ENCODE results near the gene PPP3CA. TPM values are rescaled to one million over a fixed set of nuclear protein-coding genes. Genes with fewer than 3 reads are reported as not detected.

Gene PPP3CA
- total RNA-seq, 1 donor from 2014 or later = 40.2 TPM

DNA sequence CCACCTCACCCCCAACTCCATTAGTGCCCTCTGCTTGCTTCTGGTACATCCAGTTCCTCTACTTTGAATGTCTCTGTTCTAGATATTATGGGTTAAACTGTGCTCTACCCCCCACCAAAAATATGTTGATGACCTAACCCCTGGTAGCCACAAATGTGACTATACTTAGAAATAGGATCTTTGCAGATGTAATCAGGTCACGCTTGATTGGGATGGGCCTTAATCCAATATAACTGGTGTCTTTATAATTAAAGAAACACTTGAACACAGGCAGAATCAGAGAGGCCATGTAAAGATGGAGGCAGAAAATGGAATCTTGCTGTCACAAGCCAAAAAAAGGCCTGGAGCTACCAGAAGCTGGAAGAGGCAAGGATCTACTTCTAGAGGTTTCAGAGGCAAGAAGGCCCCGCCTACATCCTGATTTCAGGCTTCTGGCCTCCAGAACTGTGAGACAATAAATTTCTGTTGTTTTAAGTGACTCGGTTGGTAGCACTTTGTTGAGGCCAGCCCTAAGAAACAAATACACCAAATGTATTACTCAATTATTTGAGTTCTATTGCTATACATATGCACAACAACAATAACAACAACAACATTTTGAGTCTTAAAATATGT is 220.0 kb downstream of the PPP3CA start:
- no peak overlapping the region for H3K9ac ChIP-seq (ENCODE audit: low read depth in 1 of 3, low read length in 3 of 3)
- peaks cover 0 to 18% (median 3%) of the 10 kb centered on the region in 3 donors for H3K4me1 ChIP-seq (ENCODE audit: control insufficient read depth in 3 of 3, insufficient read depth in 3 of 3, low read length in 3 of 3)
- no peak overlapping the region for H3K27ac ChIP-seq (ENCODE audit: low read depth, low read length)
- no peak overlapping the region for H3K4me3 ChIP-seq (ENCODE audit: low read length in 3 of 3)
- H3K27me3 ChIP-seq (ENCODE audit: control insufficient read depth in 3 of 3, insufficient read depth in 3 of 3, low read length in 3 of 3) = no peaks in the 10 kb centered on the region
- H3K36me3 ChIP-seq (ENCODE audit: control insufficient read depth in 3 of 3, insufficient read depth in 3 of 3, low read length in 3 of 3) = no peaks in the 10 kb centered on the region
- H3K9me3 ChIP-seq (ENCODE audit: control insufficient read depth in 3 of 3, low read length in 3 of 3) = no peaks in the 10 kb centered on the region

DNA sequence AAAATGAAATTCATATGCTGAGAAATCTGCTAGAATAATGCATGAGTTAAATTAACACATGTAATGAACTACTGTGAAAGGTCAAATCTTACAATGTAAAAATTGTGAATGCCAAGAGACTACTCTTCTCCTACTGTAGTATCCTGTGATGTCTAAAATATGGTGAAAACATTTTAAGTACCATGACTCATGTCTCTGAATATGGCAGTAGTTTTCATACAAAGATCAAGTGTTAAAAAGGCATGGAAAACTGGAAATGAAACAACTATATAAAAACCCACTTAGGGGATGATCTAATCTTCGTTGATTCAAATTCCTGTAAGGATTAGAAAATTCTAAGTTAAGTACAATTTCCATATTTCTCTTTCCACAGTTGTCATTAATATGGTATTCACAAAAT is 221.3 kb downstream of the PPP3CA start:
- no peak overlapping the region for H3K27ac ChIP-seq (ENCODE audit: low read depth, low read length)
- H3K9me3 ChIP-seq (ENCODE audit: control insufficient read depth in 3 of 3, low read length in 3 of 3) = no peaks in the 10 kb centered on the region
- H3K9ac ChIP-seq (ENCODE audit: low read depth in 1 of 3, low read length in 3 of 3) = no peak overlapping the region
- no peaks in the 10 kb centered on the region for H3K36me3 ChIP-seq (ENCODE audit: control insufficient read depth in 3 of 3, insufficient read depth in 3 of 3, low read length in 3 of 3)
- H3K27me3 ChIP-seq (ENCODE audit: control insufficient read depth in 3 of 3, insufficient read depth in 3 of 3, low read length in 3 of 3) = no peaks in the 10 kb centered on the region
- no peak overlapping the region for H3K4me3 ChIP-seq (ENCODE audit: low read length in 3 of 3)
- peaks cover 0 to 18% (median 3%) of the 10 kb centered on the region in 3 donors for H3K4me1 ChIP-seq (ENCODE audit: control insufficient read depth in 3 of 3, insufficient read depth in 3 of 3, low read length in 3 of 3)

DNA sequence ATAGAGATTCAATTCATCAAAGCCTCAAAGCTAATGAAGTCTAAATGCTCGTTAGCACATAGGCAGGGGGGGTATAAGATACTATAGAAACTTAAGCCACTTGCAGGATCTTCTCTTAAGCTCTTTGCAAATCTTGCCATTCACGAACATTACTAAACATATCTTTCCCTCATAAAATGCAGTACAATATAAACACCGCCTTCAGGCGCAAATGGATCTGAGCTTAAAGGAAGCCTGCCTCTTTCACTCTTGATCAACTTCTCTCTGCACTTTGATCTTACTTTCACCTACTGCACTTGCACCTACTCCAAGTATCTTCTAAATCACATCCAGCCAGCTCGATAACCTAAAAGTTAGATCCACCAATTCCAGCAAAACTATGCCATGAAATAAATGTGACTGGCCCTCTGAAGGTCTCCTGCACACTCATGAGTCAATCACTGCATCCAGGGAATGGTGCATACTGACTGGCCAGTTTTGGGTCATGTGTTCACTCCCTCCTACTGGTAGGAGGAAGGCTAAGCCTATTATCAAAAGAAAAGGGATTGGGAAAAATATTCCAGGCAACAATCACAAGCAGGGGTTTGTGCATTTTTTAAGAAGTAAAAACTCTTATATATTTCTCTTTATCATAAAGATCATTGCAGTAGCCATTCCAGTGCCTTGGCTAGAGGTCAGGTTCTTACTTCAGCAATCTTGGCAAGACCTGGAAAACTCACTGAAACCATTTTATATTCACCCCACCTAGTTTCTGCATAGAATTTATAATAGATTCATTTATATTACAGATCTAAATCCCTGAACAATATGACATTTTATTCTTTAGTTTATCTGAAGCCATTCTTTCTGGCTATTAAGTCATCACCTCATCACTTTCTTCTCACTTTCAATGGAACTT is 222.0 kb downstream of the PPP3CA start:
- H3K9ac ChIP-seq (ENCODE audit: low read depth in 1 of 3, low read length in 3 of 3) = no peak overlapping the region
- no peak overlapping the region for H3K27ac ChIP-seq (ENCODE audit: low read depth, low read length)

DNA sequence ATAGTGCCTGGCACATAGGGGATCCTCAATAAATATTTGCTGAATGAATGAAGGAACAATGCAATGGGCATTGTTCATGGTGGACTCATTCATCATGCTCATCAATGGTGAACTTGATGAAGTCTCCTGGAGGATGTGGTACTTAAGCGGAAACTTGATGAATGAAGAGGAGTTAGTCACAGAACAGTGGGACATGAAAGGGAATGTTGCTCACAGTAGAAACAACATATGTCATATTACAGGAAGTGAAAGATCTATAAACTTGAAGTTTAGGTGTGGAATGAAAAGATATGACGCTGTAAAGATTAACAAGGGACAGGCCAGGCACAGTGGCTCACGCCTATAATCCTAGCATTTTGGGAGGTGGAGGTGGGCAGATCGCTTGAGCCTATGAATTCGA is 224.1 kb downstream of the PPP3CA start:
- H3K9ac ChIP-seq (ENCODE audit: low read depth in 1 of 3, low read length in 3 of 3) = no peak overlapping the region
- no peak overlapping the region for H3K27ac ChIP-seq (ENCODE audit: low read depth, low read length)
- H3K9me3 ChIP-seq (ENCODE audit: control insufficient read depth in 3 of 3, low read length in 3 of 3) = no peaks in the 10 kb centered on the region
- H3K4me3 ChIP-seq (ENCODE audit: low read length in 3 of 3) = no peak overlapping the region
- H3K36me3 ChIP-seq (ENCODE audit: control insufficient read depth in 3 of 3, insufficient read depth in 3 of 3, low read length in 3 of 3) = no peaks in the 10 kb centered on the region
- peaks cover 0 to 14% (median 3%) of the 10 kb centered on the region in 3 donors for H3K4me1 ChIP-seq (ENCODE audit: control insufficient read depth in 3 of 3, insufficient read depth in 3 of 3, low read length in 3 of 3)
- H3K27me3 ChIP-seq (ENCODE audit: control insufficient read depth in 3 of 3, insufficient read depth in 3 of 3, low read length in 3 of 3) = no peaks in the 10 kb centered on the region

More for the DNA sequence above, 222.0 kb downstream of the PPP3CA start:
- Histone ChIP-seq H3K4me3 (ENCODE audit: low read length in 3 of 3) (no peak overlapping the region), H3K36me3 (ENCODE audit: control insufficient read depth in 3 of 3, insufficient read depth in 3 of 3, low read length in 3 of 3) (no peaks in the 10 kb centered on the region), H3K27me3 (ENCODE audit: control insufficient read depth in 3 of 3, insufficient read depth in 3 of 3, low read length in 3 of 3) (no peaks in the 10 kb centered on the region), H3K4me1 (ENCODE audit: control insufficient read depth in 3 of 3, insufficient read depth in 3 of 3, low read length in 3 of 3) (peaks cover 0 to 18% (median 3%) of the 10 kb centered on the region in 3 donors), H3K9me3 (ENCODE audit: control insufficient read depth in 3 of 3, low read length in 3 of 3) (no peaks in the 10 kb centered on the region)

DNA sequence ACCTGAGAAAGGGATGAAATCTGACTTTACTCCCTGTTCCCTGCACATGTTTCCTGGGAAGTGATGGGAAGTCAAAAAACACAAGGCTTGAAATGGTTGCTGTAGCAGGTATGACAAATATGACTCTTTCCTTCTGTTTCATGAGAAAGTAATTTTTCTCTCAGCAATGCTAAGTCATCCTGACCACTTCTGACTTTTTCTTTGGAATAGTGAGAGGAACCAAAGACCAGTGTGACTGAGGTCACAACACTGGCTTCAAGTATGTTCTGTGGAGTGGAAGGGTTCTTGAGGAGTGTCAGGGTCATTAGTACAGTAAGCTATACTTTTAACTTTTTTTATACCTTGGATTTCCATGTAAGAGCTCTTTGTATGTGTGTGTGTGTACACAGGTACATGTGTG is 225.3 kb downstream of the PPP3CA start:
- peaks cover 0 to 4% (median 3%) of the 10 kb centered on the region in 3 donors for H3K4me1 ChIP-seq (ENCODE audit: control insufficient read depth in 3 of 3, insufficient read depth in 3 of 3, low read length in 3 of 3)
- no peak overlapping the region for H3K27ac ChIP-seq (ENCODE audit: low read depth, low read length)
- H3K27me3 ChIP-seq (ENCODE audit: control insufficient read depth in 3 of 3, insufficient read depth in 3 of 3, low read length in 3 of 3) = no peaks in the 10 kb centered on the region
- no peak overlapping the region for H3K4me3 ChIP-seq (ENCODE audit: low read length in 3 of 3)
- H3K9me3 ChIP-seq (ENCODE audit: control insufficient read depth in 3 of 3, low read length in 3 of 3) = no peaks in the 10 kb centered on the region
- H3K9ac ChIP-seq (ENCODE audit: low read depth in 1 of 3, low read length in 3 of 3) = no peak overlapping the region
- no peaks in the 10 kb centered on the region for H3K36me3 ChIP-seq (ENCODE audit: control insufficient read depth in 3 of 3, insufficient read depth in 3 of 3, low read length in 3 of 3)

DNA sequence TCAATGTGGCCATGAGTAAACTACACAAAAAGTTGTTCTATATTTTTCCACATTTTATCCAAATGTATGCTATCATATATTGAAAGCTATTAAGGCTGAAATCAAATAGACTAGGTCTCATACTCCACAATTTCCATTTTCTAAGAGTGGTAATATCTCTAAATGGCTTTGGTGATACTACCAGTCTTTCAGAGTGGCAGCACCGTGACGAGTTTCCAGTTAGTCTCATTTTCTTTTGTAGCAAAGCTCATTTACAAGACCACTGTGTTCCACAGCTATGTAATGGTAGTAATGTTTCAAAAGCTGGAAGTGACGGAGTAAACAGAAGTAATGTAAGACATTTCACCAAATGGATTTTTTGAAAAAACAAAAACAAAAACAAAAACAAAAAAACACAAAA is 228.2 kb downstream of the PPP3CA start:
- Histone ChIP-seq H3K4me1 (ENCODE audit: control insufficient read depth in 3 of 3, insufficient read depth in 3 of 3, low read length in 3 of 3) (peaks cover 0 to 3% (median 0%) of the 10 kb centered on the region in 3 donors), H3K9me3 (ENCODE audit: control insufficient read depth in 3 of 3, low read length in 3 of 3) (no peaks in the 10 kb centered on the region), H3K4me3 (ENCODE audit: low read length in 3 of 3) (no peak overlapping the region), H3K27me3 (ENCODE audit: control insufficient read depth in 3 of 3, insufficient read depth in 3 of 3, low read length in 3 of 3) (no peaks in the 10 kb centered on the region), H3K9ac (ENCODE audit: low read depth in 1 of 3, low read length in 3 of 3) (no peak overlapping the region), H3K36me3 (ENCODE audit: control insufficient read depth in 3 of 3, insufficient read depth in 3 of 3, low read length in 3 of 3) (no peaks in the 10 kb centered on the region), H3K27ac (ENCODE audit: low read depth, low read length) (no peak overlapping the region)

DNA sequence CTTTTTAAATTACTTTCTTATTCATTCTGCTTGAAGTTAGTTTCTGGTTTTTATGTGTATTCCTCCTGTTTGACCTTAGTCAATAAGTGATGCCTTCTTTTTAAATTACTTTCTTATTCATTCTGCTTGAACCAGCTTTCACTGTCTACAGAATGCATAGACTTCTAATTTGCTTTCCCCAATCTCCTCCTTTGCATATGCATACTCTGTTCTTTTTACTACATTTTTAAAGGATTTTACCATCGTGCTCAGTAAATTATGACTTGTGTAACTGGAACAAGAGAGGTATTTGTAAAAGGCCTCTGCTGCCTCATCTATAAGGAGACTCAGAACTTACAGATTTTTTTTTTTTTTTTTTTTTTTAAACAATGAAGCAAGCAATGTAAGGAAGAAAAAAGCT is 228.7 kb downstream of the PPP3CA start:
- Histone ChIP-seq H3K27ac (ENCODE audit: low read depth, low read length) (no peak overlapping the region), H3K27me3 (ENCODE audit: control insufficient read depth in 3 of 3, insufficient read depth in 3 of 3, low read length in 3 of 3) (no peaks in the 10 kb centered on the region), H3K4me1 (ENCODE audit: control insufficient read depth in 3 of 3, insufficient read depth in 3 of 3, low read length in 3 of 3) (peaks cover 0 to 3% (median 0%) of the 10 kb centered on the region in 3 donors), H3K4me3 (ENCODE audit: low read length in 3 of 3) (no peak overlapping the region), H3K9ac (ENCODE audit: low read depth in 1 of 3, low read length in 3 of 3) (no peak overlapping the region), H3K36me3 (ENCODE audit: control insufficient read depth in 3 of 3, insufficient read depth in 3 of 3, low read length in 3 of 3) (no peaks in the 10 kb centered on the region), H3K9me3 (ENCODE audit: control insufficient read depth in 3 of 3, low read length in 3 of 3) (no peaks in the 10 kb centered on the region)

DNA sequence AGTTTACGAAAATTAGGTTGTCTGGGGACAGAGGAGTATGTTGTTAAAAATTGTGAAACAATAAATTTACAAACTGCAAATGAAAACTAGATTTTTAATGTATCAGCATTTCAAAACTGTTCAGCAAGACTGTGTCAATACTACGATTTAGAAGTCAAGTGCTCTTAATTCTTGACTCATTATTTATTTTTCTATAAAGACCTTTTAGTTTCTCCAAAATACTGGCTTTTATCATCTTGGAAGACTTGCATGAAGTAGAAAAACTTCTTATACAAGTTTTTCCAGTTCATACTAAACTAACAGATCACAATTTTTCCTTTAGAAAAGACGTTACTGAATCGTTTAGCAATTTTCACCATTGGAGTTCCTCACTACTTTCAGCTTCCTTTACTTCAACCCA is 231.4 kb downstream of the PPP3CA start:
- Histone ChIP-seq H3K27ac (ENCODE audit: low read depth, low read length) (no peak overlapping the region), H3K9ac (ENCODE audit: low read depth in 1 of 3, low read length in 3 of 3) (no peak overlapping the region), H3K9me3 (ENCODE audit: control insufficient read depth in 3 of 3, low read length in 3 of 3) (no peaks in the 10 kb centered on the region), H3K36me3 (ENCODE audit: control insufficient read depth in 3 of 3, insufficient read depth in 3 of 3, low read length in 3 of 3) (no peaks in the 10 kb centered on the region), H3K4me1 (ENCODE audit: control insufficient read depth in 3 of 3, insufficient read depth in 3 of 3, low read length in 3 of 3) (peaks cover 0 to 3% (median 0%) of the 10 kb centered on the region in 3 donors), H3K27me3 (ENCODE audit: control insufficient read depth in 3 of 3, insufficient read depth in 3 of 3, low read length in 3 of 3) (no peaks in the 10 kb centered on the region), H3K4me3 (ENCODE audit: low read length in 3 of 3) (no peak overlapping the region)

DNA sequence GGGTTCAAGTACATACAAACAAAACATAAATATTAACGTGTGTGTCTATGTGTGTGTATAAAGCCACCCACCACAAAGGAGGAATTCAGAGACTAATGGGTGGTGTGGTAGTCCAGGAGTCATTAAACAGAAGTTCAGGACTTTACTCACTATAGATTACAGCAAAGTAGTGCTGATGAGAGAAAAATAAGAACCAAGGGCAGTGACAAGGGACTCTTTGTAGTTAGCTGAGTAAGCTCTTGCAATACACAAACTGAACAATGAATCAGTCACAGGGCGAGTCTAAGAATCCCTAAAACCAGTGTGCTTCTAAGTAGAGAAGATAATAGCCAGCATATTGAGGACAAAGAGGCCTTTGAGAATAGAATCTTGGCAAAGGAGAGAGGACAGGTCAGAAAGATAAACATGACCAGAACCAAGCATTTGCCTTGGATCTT is 232.4 kb downstream of the PPP3CA start:
- Histone ChIP-seq H3K36me3 (ENCODE audit: control insufficient read depth in 3 of 3, insufficient read depth in 3 of 3, low read length in 3 of 3) (no peaks in the 10 kb centered on the region), H3K27ac (ENCODE audit: low read depth, low read length) (no peak overlapping the region), H3K4me3 (ENCODE audit: low read length in 3 of 3) (no peak overlapping the region), H3K27me3 (ENCODE audit: control insufficient read depth in 3 of 3, insufficient read depth in 3 of 3, low read length in 3 of 3) (no peaks in the 10 kb centered on the region), H3K4me1 (ENCODE audit: control insufficient read depth in 3 of 3, insufficient read depth in 3 of 3, low read length in 3 of 3) (peaks cover 0 to 3% (median 0%) of the 10 kb centered on the region in 3 donors), H3K9ac (ENCODE audit: low read depth in 1 of 3, low read length in 3 of 3) (no peak overlapping the region), H3K9me3 (ENCODE audit: control insufficient read depth in 3 of 3, low read length in 3 of 3) (no peaks in the 10 kb centered on the region)
